CD8-positive, alpha-beta memory T cell (primary cell): Measurements from ENCODE around the gene ZNF862. TPM values are rescaled to one million over a fixed set of nuclear protein-coding genes. Genes with fewer than 3 reads are reported as not detected.

ENCODE experiments used
- CTCF ChIA-PET: fragments of 350-600 bp; sonication (Branson Sonifier 250); formaldehyde crosslinking; loops from one replicate; lab custom pipeline; 2021; ENCODE audit warnings: antibody characterized with exemption; lab: Charles Lee
- POLR2A ChIA-PET: fragments of 350-600 bp; sonication (Branson Sonifier 250); formaldehyde crosslinking; loops from one replicate; lab custom pipeline; 2021; ENCODE audit warnings: antibody characterized with exemption; lab: Charles Lee
- DNase-seq, 5 donors: peaks; one replicate each; pipeline versions ENCODE4 v3.0.0 to v3.0.0-alpha.2; 2020 to 2022; ENCODE audit warnings: mixed read lengths in 1 of 5
- H3K27ac ChIP-seq: one replicate; pipeline ENCODE4 v1.7.0; 2013; ENCODE audit warnings: low read depth, mild to moderate bottlenecking, low read length, moderate library complexity
- H3K27me3 ChIP-seq: 2 replicates; pipeline ENCODE4 v1.7.0; 2013; ENCODE audit warnings: low read length, mild to moderate bottlenecking; ENCODE audit not compliant: insufficient read depth, poor library complexity, severe bottlenecking
- H3K36me3 ChIP-seq: 2 replicates; pipeline ENCODE4 v1.7.0; 2013; ENCODE audit warnings: mild to moderate bottlenecking, low read length, moderate library complexity; ENCODE audit not compliant: insufficient read depth
- H3K4me1 ChIP-seq: 2 replicates; pipeline ENCODE4 v1.7.0; 2013; ENCODE audit warnings: mild to moderate bottlenecking, low read length, moderate library complexity; ENCODE audit not compliant: insufficient read depth
- H3K4me3 ChIP-seq: 2 replicates; pipeline ENCODE4 v1.7.0; 2013; ENCODE audit warnings: mild to moderate bottlenecking, low read length
- H3K9me3 ChIP-seq: 2 replicates; pipeline ENCODE4 v1.7.0; 2013; ENCODE audit warnings: mild to moderate bottlenecking, low read length
- H3K27ac Mint-ChIP-seq, 8 donors: one replicate each; pipeline ENCODE4 v1.8.0; 2020 to 2021; ENCODE audit warnings: mixed read lengths in 8 of 8, mild to moderate bottlenecking in 6 of 8, inconsistent platforms in 3 of 8, moderate library complexity in 3 of 8
- H3K27me3 Mint-ChIP-seq, 2 donors: one replicate each; pipeline ENCODE4 v1.8.0; 2020 to 2021; ENCODE audit warnings: mixed read lengths in 2 of 2, mild to moderate bottlenecking in 1 of 2, moderate library complexity in 1 of 2
- H3K36me3 Mint-ChIP-seq, 3 donors: one replicate each; pipeline ENCODE4 v1.8.0; 2020 to 2021; ENCODE audit warnings: mixed read lengths in 3 of 3, inconsistent platforms in 1 of 3, mild to moderate bottlenecking in 1 of 3
- H3K4me1 Mint-ChIP-seq, 3 donors: one replicate each; pipeline ENCODE4 v1.8.0; 2020 to 2021; ENCODE audit warnings: mixed read lengths in 3 of 3, inconsistent platforms in 1 of 3, mild to moderate bottlenecking in 1 of 3
- H3K4me3 Mint-ChIP-seq, 7 donors: one replicate each; pipeline ENCODE4 v1.8.0; 2020 to 2021; ENCODE audit warnings: mixed read lengths in 7 of 7, mild to moderate bottlenecking in 6 of 7, moderate library complexity in 4 of 7, inconsistent platforms in 2 of 7
- H3K9me3 Mint-ChIP-seq, 5 donors: one replicate each; pipeline ENCODE4 v1.8.0; 2020 to 2022; ENCODE audit warnings: mixed read lengths in 5 of 5, mild to moderate bottlenecking in 3 of 5, moderate library complexity in 2 of 5, inconsistent platforms in 1 of 5
- polyA plus RNA-seq: library from polyadenylated mRNA; unstranded; fragments of 300-500 nt; fragmentation: Illumina TruSeq; gene quantifications from one replicate; pipeline ENCODE4 v1.2.3, GENCODE V29; 2021
- total RNA-seq, 2 experiments: library from RNA; stranded (reverse); gene quantifications; one replicate each; pipeline ENCODE4 v1.2.3, GENCODE V29; 2021

Gene ZNF862
- total and polyA plus RNA-seq, 3 experiments from 2014 or later = 6.8 to 13.2 (median 12.3) TPM

GRCh38 chr7:149862156-149862555 is 24.0 kb downstream of the ZNF862 start:
- no peaks in the 10 kb centered on the region for H3K27me3 ChIP-seq
- no peak overlapping the region for H3K27ac ChIP-seq
- CTCF ChIA-PET = interaction anchor here (0.8 to 2.2 kb wide), 4 partner anchors 9 to 28 kb away, joined by 3 to 14 read pairs (median 6); partner anchors contain the start of gene ZNF862
- H3K4me1 Mint-ChIP-seq = peaks cover 33 to 53% (median 49%) of the 10 kb centered on the region in 3 donors
- no peak overlapping the region for H3K4me3 ChIP-seq
- peaks cover 0 to 1% of the 10 kb centered on the region in 2 donors for H3K27me3 Mint-ChIP-seq
- no peaks in the 10 kb centered on the region for H3K9me3 ChIP-seq
- peaks cover 10% of the 10 kb centered on the region for H3K36me3 ChIP-seq
- no peak overlapping the region for H3K27ac Mint-ChIP-seq
- H3K4me1 ChIP-seq = peaks cover 58% of the 10 kb centered on the region
- POLR2A ChIA-PET = no interaction called here
- H3K4me3 Mint-ChIP-seq = no peak overlapping the region
- H3K9me3 Mint-ChIP-seq = no peaks in the 10 kb centered on the region
- peaks cover 10 to 59% (median 16%) of the 10 kb centered on the region in 3 donors for H3K36me3 Mint-ChIP-seq
- DNase-seq = peak in 1 of 5 donors; percentile 39

- Histone ChIP-seq H3K27ac (no peak overlapping the region), H3K36me3 (peaks cover 10% of the 10 kb centered on the region), H3K4me1 (peaks cover 63% of the 10 kb centered on the region), H3K4me3 (no peak overlapping the region), H3K9me3 (no peaks in the 10 kb centered on the region), H3K27me3 (no peaks in the 10 kb centered on the region)
- DNase-seq = no peak
- ChIA-PET POLR2A (no interaction called here), CTCF (no interaction called here)
- Mint-ChIP-seq H3K9me3 (no peaks in the 10 kb centered on the region), H3K36me3 (peaks cover 10 to 57% (median 14%) of the 10 kb centered on the region in 3 donors), H3K4me3 (no peak overlapping the region), H3K4me1 (peaks cover 42 to 58% (median 52%) of the 10 kb centered on the region in 3 donors), H3K27me3 (no peaks in the 10 kb centered on the region), H3K27ac (peak overlapping the region in 3 of 8 donors; percentile 15 to 73 (median 60))
Observed at GRCh38 chr7:149863500-149863899, 25.3 kb downstream of the ZNF862 start.

- H3K36me3 ChIP-seq = peaks cover 10% of the 10 kb centered on the region
- CTCF ChIA-PET = no interaction called here
- Mint-ChIP-seq H3K9me3 (no peaks in the 10 kb centered on the region), H3K4me3 (peak overlapping the region in 2 of 7 donors; percentile 13 to 71), H3K27me3 (no peaks in the 10 kb centered on the region), H3K4me1 (peaks cover 47 to 63% (median 57%) of the 10 kb centered on the region in 3 donors), H3K27ac (peak overlapping the region; percentile 47 to 78 (median 65)), H3K36me3 (peaks cover 10 to 54% (median 14%) of the 10 kb centered on the region in 3 donors)
- POLR2A ChIA-PET = no interaction called here
- peaks cover 68% of the 10 kb centered on the region for H3K4me1 ChIP-seq
- H3K4me3 ChIP-seq = no peak overlapping the region
- H3K9me3 ChIP-seq = no peaks in the 10 kb centered on the region
- no peak overlapping the region for H3K27ac ChIP-seq
- H3K27me3 ChIP-seq = no peaks in the 10 kb centered on the region
- DNase-seq = no peak
Observed at GRCh38 chr7:149864023-149864422, 25.8 kb downstream of the ZNF862 start.

- peak overlapping the region; percentile 21 for H3K27ac ChIP-seq
- peak overlapping the region in 2 of 7 donors; percentile 80 to 86 for H3K4me3 Mint-ChIP-seq
- no peaks in the 10 kb centered on the region for H3K9me3 ChIP-seq
- H3K4me3 ChIP-seq = peak overlapping the region; percentile 40
- peaks cover 54 to 71% (median 65%) of the 10 kb centered on the region in 3 donors for H3K4me1 Mint-ChIP-seq
- DNase-seq = no peak
- peaks cover 75% of the 10 kb centered on the region for H3K4me1 ChIP-seq
- H3K36me3 Mint-ChIP-seq = peaks cover 10 to 47% (median 14%) of the 10 kb centered on the region in 3 donors
- H3K9me3 Mint-ChIP-seq = no peaks in the 10 kb centered on the region
- CTCF ChIA-PET = no interaction called here
- H3K27ac Mint-ChIP-seq = peak overlapping the region; percentile 58 to 96 (median 94)
- peaks cover 10% of the 10 kb centered on the region for H3K36me3 ChIP-seq
- no peaks in the 10 kb centered on the region for H3K27me3 ChIP-seq
- H3K27me3 Mint-ChIP-seq = no peaks in the 10 kb centered on the region
- POLR2A ChIA-PET = interaction anchor here (1.6 kb wide), 1 partner anchor 26 kb away, joined by 13 read pairs; the partner anchor contains the start of gene ZNF862
Observed at GRCh38 chr7:149864751-149865150, 26.6 kb downstream of the ZNF862 start.

GRCh38 chr7:149865437-149865836 is 27.3 kb downstream of the ZNF862 start:
- POLR2A ChIA-PET = interaction anchor here (1.6 kb wide), 1 partner anchor 26 kb away, joined by 13 read pairs; the partner anchor contains the start of gene ZNF862
- peak overlapping the region; percentile 21 for H3K27ac ChIP-seq
- peaks cover 3 to 40% (median 8%) of the 10 kb centered on the region in 3 donors for H3K36me3 Mint-ChIP-seq

GRCh38 chr7:149866139-149866778 is 28.1 kb downstream of the ZNF862 start:
- CTCF ChIA-PET = no interaction called here
- H3K4me1 ChIP-seq = peaks cover 90% of the 10 kb centered on the region
- H3K36me3 ChIP-seq = no peaks in the 10 kb centered on the region
- Mint-ChIP-seq H3K36me3 (peaks cover 0 to 33% (median 4%) of the 10 kb centered on the region in 3 donors), H3K4me3 (peak overlapping the region in 6 of 7 donors; percentile 19 to 86 (median 72)), H3K9me3 (no peaks in the 10 kb centered on the region), H3K27me3 (no peaks in the 10 kb centered on the region), H3K4me1 (peaks cover 69 to 80% (median 80%) of the 10 kb centered on the region in 3 donors), H3K27ac (peak overlapping the region; percentile 80 to 96 (median 92))
- H3K9me3 ChIP-seq = no peaks in the 10 kb centered on the region
- no peak overlapping the region for H3K27ac ChIP-seq
- peak overlapping the region; percentile 29 for H3K4me3 ChIP-seq
- POLR2A ChIA-PET = interaction anchor here (1.6 kb wide), 1 partner anchor 27 kb away, joined by 13 read pairs; the partner anchor contains the start of gene ZNF862
- no peaks in the 10 kb centered on the region for H3K27me3 ChIP-seq
- peak in 1 of 5 donors; percentile 41 for DNase-seq

More at GRCh38 chr7:149865437-149865836, 27.3 kb downstream of the ZNF862 start:
- Histone ChIP-seq H3K9me3 (no peaks in the 10 kb centered on the region), H3K36me3 (peaks cover 4% of the 10 kb centered on the region), H3K4me1 (peaks cover 82% of the 10 kb centered on the region), H3K4me3 (peak overlapping the region; percentile 40), H3K27me3 (no peaks in the 10 kb centered on the region)
- Mint-ChIP-seq H3K27ac (peak overlapping the region; percentile 83 to 99 (median 96)), H3K4me1 (peaks cover 61 to 72% (median 72%) of the 10 kb centered on the region in 3 donors), H3K9me3 (no peaks in the 10 kb centered on the region), H3K27me3 (no peaks in the 10 kb centered on the region), H3K4me3 (peak overlapping the region in 6 of 7 donors; percentile 55 to 86 (median 74))
- peak; percentile 29 to 74 (median 54) for DNase-seq
- CTCF ChIA-PET = no interaction called here

- Histone ChIP-seq H3K27me3 (no peaks in the 10 kb centered on the region), H3K27ac (no peak overlapping the region), H3K36me3 (no peaks in the 10 kb centered on the region), H3K4me1 (peaks cover 97% of the 10 kb centered on the region), H3K9me3 (no peaks in the 10 kb centered on the region), H3K4me3 (peak overlapping the region; percentile 29)
- H3K4me3 Mint-ChIP-seq = peak overlapping the region in 5 of 7 donors; percentile 43 to 72 (median 45)
- DNase-seq = peak in 1 of 5 donors; percentile 39
- peaks cover 74 to 87% (median 86%) of the 10 kb centered on the region in 3 donors for H3K4me1 Mint-ChIP-seq
- peak overlapping the region; percentile 36 to 96 (median 81) for H3K27ac Mint-ChIP-seq
- peaks cover 0 to 27% (median 4%) of the 10 kb centered on the region in 3 donors for H3K36me3 Mint-ChIP-seq
- H3K27me3 Mint-ChIP-seq = no peaks in the 10 kb centered on the region
- no peaks in the 10 kb centered on the region for H3K9me3 Mint-ChIP-seq
- ChIA-PET POLR2A (no interaction called here), CTCF (interaction anchor here (0.8 kb wide), 1 partner anchor 29 kb away, joined by 3 read pairs; the partner anchor contains the start of gene ZNF862)
Observed at GRCh38 chr7:149866779-149867447, 28.7 kb downstream of the ZNF862 start.
